D721Med (cell line): Measurements from ENCODE around the gene GSK3B.

Source experiments
- DNase-seq: peaks from one replicate; pipeline ENCODE4 v3.0.0; 2011; ENCODE audit warnings: low spot score; ENCODE audit not compliant: insufficient read length
- FAIRE-seq: peaks from 2 replicates; lab custom pipeline; 2011; peaks lifted over from hg19 to GRCh38; lab: Jason Lieb, UNC
- CTCF ChIP-seq: IDR thresholded peaks from 2 replicates; pipeline ENCODE4 v1.5.1; 2012; ENCODE audit warnings: mild to moderate bottlenecking, control low read depth; ENCODE audit not compliant: insufficient read depth; ENCODE audit errors: missing control alignments

The GSK3B gene

GRCh38 chr3:120048355-120049041 is 45.7 kb downstream of the GSK3B start:
- no peak for DNase-seq
- no peak for FAIRE-seq
- no peak for TF ChIP-seq CTCF

GRCh38 chr3:120047686-120048085 is 46.6 kb downstream of the GSK3B start:
- peak; percentile 35 for FAIRE-seq
- TF ChIP-seq CTCF = no peak
- no peak for DNase-seq

GRCh38 chr3:120040813-120041377 is 53.4 kb downstream of the GSK3B start:
- no peak for DNase-seq
- FAIRE-seq = no peak
- no peak for TF ChIP-seq CTCF

GRCh38 chr3:120039642-120040610 is 54.3 kb downstream of the GSK3B start:
- FAIRE-seq (no peak), DNase-seq (no peak)

GRCh38 chr3:120033596-120033995 is 60.7 kb downstream of the GSK3B start:
- FAIRE-seq (no peak), DNase-seq (no peak)
- TF ChIP-seq CTCF = no peak

More at GRCh38 chr3:120039642-120040610, 54.3 kb downstream of the GSK3B start:
- TF ChIP-seq CTCF = no peak

GRCh38 chr3:120031561-120031960 is 62.7 kb downstream of the GSK3B start:
- FAIRE-seq = no peak

More at GRCh38 chr3:120031561-120031960, 62.7 kb downstream of the GSK3B start:
- DNase-seq = no peak
- no peak for TF ChIP-seq CTCF
